Glomerular endothelial cell (primary cell): ENCODE data around the gene LCN6. TPM values are rescaled to one million over a fixed set of nuclear protein-coding genes. Genes with fewer than 3 reads are reported as not detected.
"Not testable (repeated sequence)": the region's sequence is repeated elsewhere in the genome, so short reads cannot be mapped to it uniquely, and the experiment has no call there.

ENCODE experiments used
- DNase-seq: peaks from one replicate; pipeline ENCODE4 v3.0.0-alpha.2; 2011; ENCODE audit warnings: low read depth, low spot score; ENCODE audit errors: extremely low read depth
- total RNA-seq: library from RNA; depleted of rRNA; stranded (reverse); fragments of >200 nt; gene quantifications from 2 replicates; pipeline ENCODE4 v1.2.3, GENCODE V29; 2015

LCN6 gene
- total RNA-seq, result not detected in 2 replicates

GRCh38 chr9:136748201-136748600, at the start of gene LCN6:
Gene LCN6, minus strand, starts transcription at chr9:136748525. Its CDS starts 42 bp downstream, at chr9:136748483.
- no peak for DNase-seq

GRCh38 chr9:136796775-136797347, 48.5 kb upstream of the LCN6 start:
- not testable (repeated sequence) for DNase-seq

GRCh38 chr9:136796238-136796774, 48.0 kb upstream of the LCN6 start, which contains the start of gene CCDC183:
Gene CCDC183, plus strand, starts transcription at chr9:136796338. Its CDS starts 60 bp downstream, at chr9:136796398.
- DNase-seq, result no peak

GRCh38 chr9:136795000-136795348, 46.6 kb upstream of the LCN6 start:
- no peak for DNase-seq

GRCh38 chr9:136794281-136794999, 46.1 kb upstream of the LCN6 start:
- DNase-seq, result no peak

- no peak for DNase-seq
Observed at GRCh38 chr9:136793086-136793946, 45.0 kb upstream of the LCN6 start.

- DNase-seq, result no peak
Observed at GRCh38 chr9:136792321-136793085, 44.2 kb upstream of the LCN6 start.

GRCh38 chr9:136791516-136792276, 43.4 kb upstream of the LCN6 start:
- DNase-seq, result no peak

GRCh38 chr9:136790640-136791515, 42.6 kb upstream of the LCN6 start, which contains the start of gene TMEM141:
Gene TMEM141, plus strand, starts transcription at chr9:136791344. Its CDS starts 27 bp downstream, at chr9:136791371.
- DNase-seq, result peak; percentile 83

GRCh38 chr9:136789523-136789937, 41.2 kb upstream of the LCN6 start:
- DNase-seq, result no peak

- DNase-seq, result not testable (repeated sequence)
Observed at GRCh38 chr9:136788644-136789522, 40.6 kb upstream of the LCN6 start.

GRCh38 chr9:136787690-136788400, 39.5 kb upstream of the LCN6 start:
- DNase-seq, result no peak

GRCh38 chr9:136786983-136787382, 38.7 kb upstream of the LCN6 start:
- DNase-seq, result not testable (repeated sequence)

- no peak for DNase-seq
Observed at GRCh38 chr9:136786451-136786850, 38.1 kb upstream of the LCN6 start.

- DNase-seq, result not testable (repeated sequence)
Observed at GRCh38 chr9:136785565-136786355, 37.4 kb upstream of the LCN6 start.

- DNase-seq, result no peak
Observed at GRCh38 chr9:136784997-136785361, 36.7 kb upstream of the LCN6 start.
